H9 (cell line): Measurements from ENCODE around the gene SFMBT1. TPM values are rescaled to one million over a fixed set of nuclear protein-coding genes. Genes with fewer than 3 reads are reported as not detected.

Experiments used
- DNase-seq: peaks from one replicate; pipeline ENCODE4 v3.0.0-alpha.2; 2017
- H2AFZ ChIP-seq: one replicate; pipeline ENCODE4 v1.6.1; 2013; ENCODE audit warnings: mild to moderate bottlenecking, low read length, control low read depth, moderate library complexity
- H2AK5ac ChIP-seq: 2 replicates; pipeline ENCODE4 v1.6.1; 2013; ENCODE audit warnings: low read length, control low read depth, mixed read lengths; ENCODE audit not compliant: insufficient read length
- H2BK120ac ChIP-seq: one replicate; pipeline ENCODE4 v1.6.1; 2013; ENCODE audit warnings: low read depth, mild to moderate bottlenecking, low read length, control low read depth, inconsistent platforms; ENCODE audit not compliant: poor library complexity, severe bottlenecking
- H2BK12ac ChIP-seq: 2 replicates; pipeline ENCODE4 v1.6.1; 2013; ENCODE audit warnings: low read length, control low read depth, mixed read lengths, low read depth; ENCODE audit not compliant: insufficient read length
- H2BK15ac ChIP-seq: 2 replicates; pipeline ENCODE4 v1.6.1; 2013; ENCODE audit warnings: low read depth, low read length, control low read depth
- H2BK20ac ChIP-seq: one replicate; pipeline ENCODE4 v1.6.1; 2013; ENCODE audit warnings: low read depth, mild to moderate bottlenecking, low read length, control low read depth, inconsistent platforms; ENCODE audit not compliant: poor library complexity, severe bottlenecking
- H2BK5ac ChIP-seq: 2 replicates; pipeline ENCODE4 v1.6.1; 2013; ENCODE audit warnings: low read length, control low read depth, mixed read lengths; ENCODE audit not compliant: insufficient read length
- H3K14ac ChIP-seq: 2 replicates; pipeline ENCODE4 v1.6.1; 2013; ENCODE audit warnings: low read length, control low read depth; ENCODE audit not compliant: insufficient read depth
- H3K18ac ChIP-seq: 2 replicates; pipeline ENCODE4 v1.6.1; 2013; ENCODE audit warnings: low read depth, mild to moderate bottlenecking, mixed read lengths, low read length, control low read depth; ENCODE audit not compliant: insufficient read length
- H3K23ac ChIP-seq: 2 replicates; pipeline ENCODE4 v1.6.1; 2013; ENCODE audit warnings: low read length, control low read depth, mixed read lengths, low read depth; ENCODE audit not compliant: insufficient read length
- H3K23me2 ChIP-seq: 2 replicates; pipeline ENCODE4 v1.6.1; 2013; ENCODE audit warnings: low read depth, mild to moderate bottlenecking, mixed read lengths, low read length, control low read depth; ENCODE audit not compliant: insufficient read length, poor library complexity, severe bottlenecking
- H3K27ac ChIP-seq: 2 replicates; pipeline ENCODE4 v1.5.1; 2013; ENCODE audit warnings: low read length, control low read depth, mixed read lengths, low read depth; ENCODE audit not compliant: insufficient read length
- H3K27me3 ChIP-seq: 2 replicates; pipeline ENCODE4 v1.6.1; 2013; ENCODE audit warnings: low read length, control low read depth, inconsistent platforms; ENCODE audit not compliant: insufficient read depth
- H3K4ac ChIP-seq: 2 replicates; pipeline ENCODE4 v1.6.1; 2013; ENCODE audit warnings: low read depth, mild to moderate bottlenecking, control low read depth, inconsistent platforms, low read length, moderate library complexity
- H3K4me1 ChIP-seq: 2 replicates; pipeline ENCODE4 v1.6.1; 2013; ENCODE audit warnings: low read length, control low read depth, inconsistent platforms; ENCODE audit not compliant: insufficient read depth
- H3K4me2 ChIP-seq: 2 replicates; pipeline ENCODE4 v1.6.1; 2013; ENCODE audit warnings: low read length, control low read depth, mixed read lengths; ENCODE audit not compliant: insufficient read length, insufficient read depth
- H3K56ac ChIP-seq: 2 replicates; pipeline ENCODE4 v1.6.1; 2013; ENCODE audit warnings: low read depth, mild to moderate bottlenecking, mixed read lengths, low read length, control low read depth; ENCODE audit not compliant: insufficient read length
- H3K79me1 ChIP-seq: 2 replicates; pipeline ENCODE4 v1.6.1; 2013; ENCODE audit warnings: low read depth, mild to moderate bottlenecking, moderate library complexity, low read length, control low read depth, inconsistent platforms; ENCODE audit not compliant: insufficient read depth, poor library complexity, severe bottlenecking
- H3K79me2 ChIP-seq: 2 replicates; pipeline ENCODE4 v1.6.1; 2013; ENCODE audit warnings: low read length, control low read depth, inconsistent platforms; ENCODE audit not compliant: insufficient read depth
- H3K9ac ChIP-seq: 2 replicates; pipeline ENCODE4 v1.6.1; 2013; ENCODE audit warnings: low read length, control low read depth, mixed read lengths; ENCODE audit not compliant: insufficient read length; ENCODE audit errors: extremely low read depth
- H3K9me3 ChIP-seq: one replicate; pipeline ENCODE4 v1.6.1; 2013; ENCODE audit warnings: low read depth, low read length, inconsistent platforms; ENCODE audit not compliant: control insufficient read depth
- H3T11ph ChIP-seq: one replicate; pipeline ENCODE4 v1.6.1; 2013; ENCODE audit warnings: mild to moderate bottlenecking, low read length, control low read depth, inconsistent platforms
- H4K20me1 ChIP-seq: one replicate; pipeline ENCODE4 v1.6.1; 2013; ENCODE audit not compliant: control insufficient read depth, insufficient read length, insufficient read depth
- H4K5ac ChIP-seq: 2 replicates; pipeline ENCODE4 v1.6.1; 2013; ENCODE audit warnings: low read depth, mild to moderate bottlenecking, mixed read lengths, low read length, control low read depth; ENCODE audit not compliant: insufficient read length
- H4K8ac ChIP-seq: replicated peaks from 2 replicates; pipeline ENCODE4 v1.6.1; 2013; ENCODE audit warnings: low read length, control low read depth, mixed read lengths, low read depth; ENCODE audit not compliant: insufficient read length
- H4K91ac ChIP-seq: 2 replicates; pipeline ENCODE4 v1.6.1; 2013; ENCODE audit warnings: low read depth, mild to moderate bottlenecking, moderate library complexity, mixed read lengths, low read length, control low read depth; ENCODE audit not compliant: insufficient read length
- H3K27ac Mint-ChIP-seq, 3 experiments: 2 replicates in 2 of 3; 3 replicates in 1 of 3; pipeline ENCODE4 v1.8.0; 2020 to 2021; ENCODE audit warnings: mixed read lengths in 3 of 3, mild to moderate bottlenecking in 1 of 3, moderate library complexity in 1 of 3
- H3K27me3 Mint-ChIP-seq: 2 replicates; pipeline ENCODE4 v1.8.0; 2021; ENCODE audit warnings: low read depth, mild to moderate bottlenecking, moderate library complexity, mixed read lengths
- H3K36me3 Mint-ChIP-seq, 3 experiments: 2 replicates in 2 of 3; 3 replicates in 1 of 3; pipeline ENCODE4 v1.8.0; 2020 to 2021; ENCODE audit warnings: low read depth in 3 of 3, mixed read lengths in 3 of 3; ENCODE audit not compliant: insufficient read depth in 1 of 3
- H3K4me1 Mint-ChIP-seq, 2 experiments: 2 replicates each; pipeline ENCODE4 v1.8.0; 2020; ENCODE audit warnings: mixed read lengths in 2 of 2
- H3K4me3 Mint-ChIP-seq, 2 experiments: 2 replicates in 1 of 2; 3 replicates in 1 of 2; pipeline ENCODE4 v1.8.0; 2020 to 2021; ENCODE audit warnings: mild to moderate bottlenecking in 2 of 2, mixed read lengths in 2 of 2, moderate library complexity in 1 of 2
- H3K9me3 Mint-ChIP-seq, 2 experiments: 2 replicates in 1 of 2; 3 replicates in 1 of 2; pipeline ENCODE4 v1.8.0; 2020; ENCODE audit warnings: mild to moderate bottlenecking in 2 of 2, mixed read lengths in 2 of 2, moderate library complexity in 1 of 2
- CTCF ChIP-seq: fragments of 200-600 bp; sonication (generic); conservative IDR thresholded peaks from 3 replicates; pipeline ENCODE4 v1.8.0; 2021; ENCODE audit warnings: antibody characterized with exemption, mild to moderate bottlenecking
- WGBS: extraction: QIAGEN DNeasy Blood & Tissue Kit; methylation state at CpG from one replicate; pipeline ENCODE4 v1.1.7; 2013; ENCODE audit warnings: missing lambda C conversion rate, low lambda C conversion rate, mixed read lengths; ENCODE audit not compliant: insufficient read length; ENCODE audit errors: extremely low coverage; 5-methylcytosine and 5-hydroxymethylcytosine counted together
- total RNA-seq: library from RNA; stranded (reverse); gene quantifications from 2 replicates; pipeline ENCODE4 v1.2.1, GENCODE V29; 2021

SFMBT1 gene
- total RNA-seq, 1 experiment from 2014 or later: 15.3 TPM

- no peak for DNase-seq
- no peak overlapping the region for H3K4ac ChIP-seq
- H3K23ac ChIP-seq: no peak overlapping the region
- no peak overlapping the region for H3K56ac ChIP-seq
- no peak overlapping the region for H3K9ac ChIP-seq
- H3K27me3 Mint-ChIP-seq: no peaks in the 10 kb centered on the region
- H2AK5ac ChIP-seq: no peak overlapping the region
- no CpG with 5 or more reads among the region's 6 CpGs for WGBS
- TF ChIP-seq CTCF: no peak
- no peak overlapping the region for H2BK20ac ChIP-seq
- no peak overlapping the region for H2BK12ac ChIP-seq
- H2BK15ac ChIP-seq: no peak overlapping the region
- no peak overlapping the region for H3K18ac ChIP-seq
- no peak overlapping the region for H2BK5ac ChIP-seq
- H3K4me2 ChIP-seq: no peak overlapping the region
- H3K9me3 Mint-ChIP-seq: no peaks in the 10 kb centered on the region
- H3K79me1 ChIP-seq: no peaks in the 10 kb centered on the region
- H3K14ac ChIP-seq: no peak overlapping the region
- no peak overlapping the region for H2AFZ ChIP-seq
- no peaks in the 10 kb centered on the region for H3K4me1 ChIP-seq
- H3K27me3 ChIP-seq: no peaks in the 10 kb centered on the region
- H3K9me3 ChIP-seq: no peaks in the 10 kb centered on the region
- no peak overlapping the region for H3K4me3 Mint-ChIP-seq
- no peak overlapping the region for H4K5ac ChIP-seq
- no peak overlapping the region for H2BK120ac ChIP-seq
- H4K8ac ChIP-seq: no peak overlapping the region
- no peaks in the 10 kb centered on the region for H3K23me2 ChIP-seq
- no peak overlapping the region for H3K27ac ChIP-seq
- H3K36me3 Mint-ChIP-seq: peaks cover 0 to 3% (median 0%) of the 10 kb centered on the region in 3 experiments; a peak in 1 of 7 replicates
- H3K27ac Mint-ChIP-seq: no peak overlapping the region
- no peaks in the 10 kb centered on the region for H3K79me2 ChIP-seq
- no peak overlapping the region for H4K91ac ChIP-seq
- no peak overlapping the region for H3T11ph ChIP-seq
- no peaks in the 10 kb centered on the region for H4K20me1 ChIP-seq
- H3K4me1 Mint-ChIP-seq: no peaks in the 10 kb centered on the region; a peak in 1 of 4 replicates
Observed at GRCh38 chr3:52931328-52931727, 114.5 kb downstream of the SFMBT1 start.
